HG02938 (cell line): ENCODE data around the gene GALNT10.
A peak's percentile ranks its signal among the peaks of the same experiment; 100 is the strongest.

ENCODE experiments used
- ATAC-seq: cut with Tn5 transposase; IDR thresholded peaks from one replicate; pipeline ENCODE4 v1.9.1; 2021; ENCODE audit warnings: mild to moderate bottlenecking, moderate library complexity; ENCODE audit not compliant: unreplicated experiment

GALNT10 gene

DNA sequence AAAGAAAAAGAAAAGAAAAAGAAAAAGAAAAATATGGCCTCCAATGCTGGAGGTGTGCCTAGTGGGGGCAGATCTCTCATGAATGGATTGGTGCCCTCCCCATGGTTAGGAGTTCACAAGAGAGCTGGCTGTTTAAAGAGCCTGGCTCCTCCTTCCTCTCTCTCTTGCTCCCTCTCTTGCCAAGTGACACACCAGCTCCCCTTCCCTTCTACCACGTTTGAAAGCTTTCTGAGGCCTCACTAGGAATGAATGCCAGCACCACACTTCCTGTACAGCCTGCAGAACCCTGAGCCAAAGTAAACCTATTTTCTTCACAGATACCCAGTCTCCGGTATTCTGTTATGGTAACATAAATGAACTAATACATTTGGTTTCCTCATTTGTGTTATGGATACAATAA lies 14.4 kb upstream of the GALNT10 start:
- no peak for ATAC-seq

DNA sequence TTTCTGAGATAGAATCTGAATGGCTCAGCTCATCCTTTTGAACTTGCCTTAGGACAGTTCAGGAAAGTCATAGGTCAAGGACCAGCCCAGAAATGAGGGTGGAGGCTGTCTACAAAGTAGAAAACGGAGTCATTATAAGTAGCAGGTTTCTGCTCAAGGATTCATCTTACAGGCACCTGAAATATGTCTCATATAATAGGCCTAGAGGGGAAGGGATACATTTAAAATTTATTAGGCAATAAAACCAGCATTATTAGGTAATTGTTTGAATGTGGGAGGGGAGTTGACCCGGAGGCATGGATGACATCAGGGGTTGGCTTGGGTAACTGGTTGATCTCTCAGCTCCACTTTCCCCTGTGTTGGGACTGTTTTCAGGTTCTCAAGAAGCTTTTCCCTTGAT lies 11.9 kb upstream of the GALNT10 start:
- no peak for ATAC-seq

DNA sequence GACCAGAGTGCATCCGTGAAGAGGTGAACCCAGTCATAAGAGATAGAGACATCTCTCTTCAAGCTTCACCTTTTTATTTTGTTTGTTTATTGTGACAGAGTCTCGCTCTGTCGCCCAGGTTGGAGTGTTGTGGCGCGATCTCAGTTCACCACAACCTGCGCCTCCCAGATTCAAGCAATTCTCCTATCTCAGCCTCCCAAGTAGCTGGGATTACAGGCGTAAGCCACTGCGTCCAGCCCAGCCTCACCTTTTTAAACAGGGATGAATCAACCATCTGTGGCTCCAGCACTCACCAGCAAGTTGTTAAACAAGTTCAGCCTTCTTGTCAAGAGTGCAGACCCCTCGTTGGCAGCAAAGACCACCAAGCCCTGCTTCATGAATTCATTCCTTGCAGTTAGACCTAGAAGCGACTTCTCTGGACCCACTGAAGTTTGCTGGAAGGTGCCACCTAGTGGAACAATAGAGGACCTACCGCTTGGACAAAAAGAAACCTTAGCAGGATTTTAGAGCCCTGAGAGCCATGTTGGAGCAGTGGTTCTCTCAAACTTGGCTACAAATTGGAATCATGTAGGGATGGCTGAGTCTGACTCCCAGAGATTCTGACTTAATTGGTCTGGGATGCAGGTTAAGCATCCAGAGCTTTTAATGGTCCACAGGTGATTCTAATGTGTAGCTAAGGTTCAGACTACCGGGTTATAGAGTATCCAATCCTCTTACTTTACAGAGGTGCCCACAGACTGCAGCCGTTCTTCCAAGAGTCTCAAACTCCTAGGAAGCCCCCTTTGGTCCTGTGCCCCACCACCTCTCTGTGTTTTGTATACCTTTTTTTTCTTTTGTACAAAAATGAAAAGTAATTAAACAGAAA lies 10.5 kb upstream of the GALNT10 start:
- peak; percentile 87 for ATAC-seq

DNA sequence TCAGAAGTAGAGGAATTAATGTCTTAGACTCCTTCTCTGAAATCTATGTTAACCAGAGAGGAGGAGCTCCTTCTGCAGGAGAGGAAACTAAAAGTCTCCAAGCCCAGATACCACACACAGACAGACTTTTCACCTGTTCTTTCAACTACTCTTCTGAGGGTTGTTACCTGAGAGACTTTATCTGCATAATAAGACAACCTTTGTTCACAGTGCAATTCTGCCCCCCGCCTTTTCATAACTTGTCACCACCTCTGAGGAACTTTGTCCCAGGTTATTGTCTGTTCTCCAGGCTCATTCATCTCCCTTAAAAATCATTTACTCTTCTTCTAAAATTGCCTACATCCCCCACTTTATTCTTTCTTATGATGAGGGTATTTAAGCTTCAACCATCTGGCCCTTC lies 9.4 kb upstream of the GALNT10 start:
- no peak for ATAC-seq

DNA sequence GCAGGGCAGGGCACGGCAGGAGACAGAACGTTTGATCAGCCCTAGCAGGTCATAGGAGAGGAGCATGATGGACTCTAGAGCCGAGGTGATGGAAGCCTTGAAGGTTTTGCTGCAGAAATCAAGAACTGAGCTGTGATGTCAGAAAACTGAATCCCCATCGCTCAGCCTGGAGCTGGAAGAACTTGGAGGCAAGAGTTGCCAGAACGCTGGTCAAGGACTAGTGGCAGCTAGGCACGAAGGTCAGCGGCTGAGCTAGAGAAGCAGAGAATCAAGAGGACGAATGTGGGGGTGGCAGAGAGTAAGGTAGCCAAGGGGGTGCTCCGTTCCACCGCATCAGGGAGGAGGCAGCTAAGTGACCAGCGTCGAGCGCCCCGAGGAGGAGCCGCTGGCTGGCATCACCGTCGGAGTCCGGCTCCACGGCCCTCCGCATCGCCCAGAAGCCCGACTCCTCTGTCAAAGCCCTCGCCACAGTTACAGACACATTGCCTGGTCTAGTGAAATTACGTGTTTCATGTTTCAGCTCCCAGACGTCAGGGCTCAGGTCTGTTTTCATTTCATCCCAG lies 1.2 kb upstream of the GALNT10 start:
- no peak for ATAC-seq

DNA sequence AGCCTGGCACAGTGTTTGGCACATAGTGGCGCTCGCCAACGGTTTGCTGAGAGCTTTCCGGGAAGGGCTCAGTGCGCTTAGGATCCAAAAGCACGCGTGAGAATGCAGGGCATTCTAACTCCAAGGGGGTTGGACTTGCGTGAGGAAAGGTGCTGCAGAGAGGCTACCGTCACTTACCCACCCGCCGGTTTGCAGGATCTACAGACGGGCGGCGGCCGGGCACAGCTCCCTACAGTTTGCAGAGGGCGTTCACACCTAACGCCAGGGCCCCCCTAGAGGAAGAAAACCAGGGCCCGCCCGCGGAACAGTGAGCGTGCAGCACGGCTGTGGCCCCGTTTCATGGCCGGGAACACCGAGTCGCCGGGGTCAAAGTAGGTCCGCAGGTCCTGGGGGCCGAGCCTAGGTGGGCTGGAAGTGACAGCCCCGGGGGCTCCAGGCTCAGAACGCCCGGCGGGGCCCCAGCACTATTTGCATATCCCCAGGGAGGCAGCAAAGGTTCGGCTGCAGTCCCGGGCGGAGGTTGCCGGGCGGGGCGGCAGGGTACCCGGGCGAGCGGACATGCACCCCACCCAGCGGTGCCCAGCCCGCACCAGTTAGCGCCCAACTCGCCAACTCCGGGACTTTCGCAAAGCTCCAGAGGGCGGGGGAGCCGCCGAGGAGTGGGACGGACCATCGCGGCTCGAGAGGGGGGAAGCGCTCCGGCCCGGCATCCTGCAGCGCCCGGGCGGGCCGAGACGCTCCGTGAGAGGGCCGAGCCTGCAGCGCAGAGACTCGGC lies 526 bp upstream of the GALNT10 start:
- peak; percentile 81 for ATAC-seq

DNA sequence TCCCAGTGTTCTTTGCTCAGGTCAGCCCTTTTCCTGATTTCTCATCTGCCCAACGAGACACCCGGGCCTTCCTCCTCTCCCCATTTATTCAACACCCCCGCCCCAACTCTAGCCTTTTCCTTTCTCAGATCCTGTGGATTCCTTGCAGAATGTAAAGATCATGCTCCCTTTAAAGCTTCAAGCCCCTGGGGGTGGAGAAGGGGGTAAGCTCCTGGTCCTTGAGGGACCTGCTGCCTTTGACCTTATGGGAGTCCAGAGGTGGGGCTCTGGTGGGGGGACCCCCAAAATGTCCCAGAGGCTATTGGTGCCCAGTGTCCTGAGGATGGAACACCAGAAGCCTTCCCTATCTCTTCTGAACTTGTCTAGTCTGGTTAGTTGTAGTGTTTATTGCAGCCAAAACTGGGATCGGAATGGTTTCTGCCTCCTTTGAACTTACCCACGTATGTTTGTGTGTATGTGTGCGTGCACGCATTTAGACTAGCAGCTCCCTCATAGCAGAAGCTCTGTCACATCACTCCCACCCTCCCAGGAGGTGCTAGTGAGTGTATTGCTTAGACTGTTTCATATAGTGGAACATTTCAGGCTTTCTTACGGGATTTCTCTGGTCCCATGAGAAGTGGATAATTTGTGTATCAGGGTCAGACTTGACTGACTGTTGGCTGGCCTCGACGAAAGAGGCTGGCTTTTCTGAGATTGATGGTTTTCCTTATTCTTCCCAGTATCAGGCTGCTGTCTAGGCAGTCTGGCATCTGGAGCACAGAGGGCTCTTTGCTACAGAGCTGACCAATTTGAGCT lies 1.1 kb downstream of the GALNT10 start:
- ATAC-seq, result no peak

DNA sequence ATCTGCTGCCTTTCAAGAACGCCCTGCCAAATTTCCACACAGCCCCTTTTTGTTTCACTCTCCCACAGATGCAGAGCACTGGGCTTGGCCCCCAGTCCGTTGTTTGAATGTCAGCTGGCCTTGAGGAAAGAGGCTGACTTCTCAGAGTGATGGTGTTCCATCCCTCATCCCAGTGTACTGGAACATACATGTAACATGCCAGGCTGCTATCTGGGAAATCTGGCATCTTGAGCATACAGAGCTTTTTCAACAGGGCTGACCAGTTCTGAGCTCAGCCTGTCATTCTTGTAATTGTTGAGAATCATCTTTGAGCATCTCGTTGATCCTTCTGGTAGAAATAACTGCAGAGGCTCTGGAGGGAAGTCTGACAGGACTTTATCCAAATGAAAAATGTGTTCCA lies 2.8 kb downstream of the GALNT10 start:
- ATAC-seq, result no peak

DNA sequence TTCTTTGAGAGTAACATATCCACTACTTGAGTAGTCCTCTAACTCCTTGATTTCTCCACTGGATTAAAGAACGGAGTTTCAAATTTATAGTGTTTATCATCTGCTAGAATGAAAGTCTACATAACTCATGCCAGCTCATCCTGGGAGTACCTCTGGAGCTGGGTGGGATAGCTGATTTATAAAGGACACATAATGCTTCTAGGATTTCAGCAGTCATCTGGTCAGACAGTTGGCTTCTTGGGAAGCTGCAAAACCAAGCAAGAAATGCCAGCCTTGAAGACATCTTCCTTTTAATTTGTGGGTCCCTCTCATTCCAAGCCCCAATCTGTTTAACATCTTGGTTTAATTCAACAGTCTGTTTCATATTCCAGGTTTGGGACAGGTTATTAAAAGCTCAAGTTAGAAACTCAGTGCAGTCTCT lies 3.2 kb downstream of the GALNT10 start:
- no peak for ATAC-seq

DNA sequence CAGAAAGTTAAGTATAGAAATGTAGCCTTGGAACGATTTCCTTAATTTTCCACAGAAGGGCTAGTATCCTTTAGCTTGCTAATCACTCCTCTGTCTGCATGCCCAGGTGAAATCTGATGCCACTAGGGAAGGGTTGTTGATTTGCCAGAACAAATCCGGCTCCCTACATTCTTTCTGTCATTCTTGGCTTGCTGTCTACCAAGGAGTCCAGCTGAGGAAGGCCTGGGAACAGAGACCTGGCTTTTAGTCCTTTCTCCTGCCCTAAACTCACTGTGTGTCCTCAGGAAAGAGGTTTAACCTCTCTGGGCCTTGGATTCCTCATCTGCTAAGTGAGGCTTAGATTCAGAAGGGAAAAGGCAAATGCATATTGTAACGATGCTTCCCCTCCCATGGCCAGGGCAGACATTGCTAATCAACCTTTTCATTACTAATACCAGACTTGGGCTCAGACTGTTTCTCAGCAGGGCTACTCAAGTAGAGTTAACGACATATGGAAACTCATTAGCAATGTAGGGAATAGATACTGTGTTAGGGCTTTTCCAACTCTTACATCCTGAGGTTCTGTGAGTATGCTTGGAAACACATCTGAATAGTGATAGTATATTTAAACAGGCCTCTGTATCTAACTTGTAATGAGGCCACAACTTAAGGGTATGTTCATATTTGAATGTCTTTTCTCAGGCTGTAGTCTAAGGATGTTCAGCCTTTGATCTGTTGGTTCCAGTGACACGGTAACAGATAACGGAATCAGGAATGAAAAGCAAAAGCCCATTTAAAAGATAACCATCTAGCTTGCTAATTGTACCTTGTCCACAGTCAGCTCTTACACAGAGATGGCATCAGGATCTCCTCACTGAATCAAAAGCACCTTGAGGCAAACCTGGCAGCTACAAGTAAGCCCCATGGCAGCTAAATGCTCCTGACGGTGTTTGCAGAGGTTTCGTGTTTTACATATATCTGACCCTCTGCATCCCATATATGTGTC lies 4.1 kb downstream of the GALNT10 start:
- ATAC-seq, result no peak

DNA sequence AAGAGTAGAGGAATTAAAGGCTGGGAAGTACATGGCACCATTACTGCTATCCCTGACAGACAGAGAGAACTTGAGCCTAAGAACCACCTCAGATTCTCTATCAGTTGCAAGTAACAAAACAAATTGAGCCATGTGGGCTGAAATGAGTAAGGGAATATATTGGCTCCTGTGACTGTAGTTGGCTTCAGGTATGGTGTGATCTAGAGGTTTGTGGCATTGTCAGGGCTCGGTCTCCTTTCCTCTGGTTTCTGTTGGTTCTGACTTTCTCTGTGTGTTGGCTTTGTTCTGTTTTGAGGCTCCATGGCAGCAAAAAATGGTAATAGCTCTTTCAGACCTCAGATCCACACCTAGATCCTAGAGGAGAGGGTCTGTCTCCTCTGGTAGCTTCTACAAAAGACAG lies 5.7 kb downstream of the GALNT10 start:
- ATAC-seq, result no peak

DNA sequence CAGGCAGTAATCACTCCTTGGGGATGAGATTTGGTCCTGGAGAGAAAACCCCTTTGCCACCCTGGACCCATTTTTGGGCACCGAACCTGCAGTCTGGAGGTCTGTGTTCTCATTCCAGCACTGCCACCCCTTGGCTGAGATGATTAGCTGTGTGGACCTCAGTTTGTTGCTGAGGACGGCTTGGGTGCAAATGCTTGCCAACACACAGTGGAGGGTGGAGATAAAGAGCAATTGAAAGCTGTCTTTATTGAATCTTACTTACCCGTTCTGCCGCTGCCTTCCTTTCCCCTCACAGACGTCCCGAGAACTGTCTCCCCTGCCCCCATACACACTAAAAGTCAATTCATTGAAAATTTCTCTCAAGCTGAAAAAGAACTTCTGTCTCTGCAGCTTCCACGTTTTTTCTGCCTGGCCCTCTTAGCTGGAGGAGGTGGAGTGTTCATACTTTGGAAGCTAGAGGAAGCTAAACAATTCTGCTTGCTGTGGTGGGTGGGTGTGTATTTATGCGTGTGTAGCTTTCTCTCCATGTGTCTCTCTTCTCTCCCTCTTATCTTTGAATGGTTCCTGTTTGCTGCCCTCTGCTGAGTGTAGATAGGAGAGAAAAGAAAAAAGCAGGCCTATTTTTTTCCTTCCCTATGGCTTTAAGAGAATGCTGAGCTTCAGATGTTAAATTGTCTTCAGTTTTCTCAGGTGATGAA lies 6.6 kb downstream of the GALNT10 start:
- no peak for ATAC-seq

DNA sequence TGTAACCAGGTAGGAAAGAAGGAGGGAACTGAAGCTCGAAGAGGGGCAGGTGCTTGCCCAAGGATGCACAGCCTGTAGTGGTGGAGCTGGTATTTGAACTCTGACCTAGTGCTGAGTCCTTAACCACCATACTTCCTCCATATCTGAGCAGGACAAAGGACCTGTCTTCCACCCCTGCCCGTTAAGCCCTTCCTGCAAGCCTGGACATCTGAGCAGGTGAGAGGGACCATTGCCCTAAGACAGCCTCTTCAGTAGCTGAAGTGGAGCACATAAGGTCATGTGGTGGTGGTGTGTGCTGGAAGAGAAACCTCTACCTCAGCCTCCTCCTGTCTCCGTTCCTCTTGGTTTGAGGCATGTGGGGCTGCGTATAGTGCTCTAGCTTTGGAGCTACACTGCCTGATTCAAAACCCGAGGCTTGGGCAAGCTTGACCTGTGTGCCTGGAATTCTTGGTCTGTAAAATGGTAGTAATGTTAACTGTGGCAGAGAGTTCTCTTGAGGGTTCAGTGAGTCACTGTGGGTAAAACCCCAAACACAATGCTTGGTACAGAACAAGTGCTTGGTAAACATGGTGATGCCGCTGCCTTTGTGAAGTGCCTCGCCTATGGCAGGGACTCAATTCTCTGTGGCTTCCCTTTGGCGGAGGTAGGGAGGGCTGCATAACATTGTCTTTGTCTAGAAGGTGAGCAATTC lies 7.4 kb downstream of the GALNT10 start:
- ATAC-seq, result no peak

DNA sequence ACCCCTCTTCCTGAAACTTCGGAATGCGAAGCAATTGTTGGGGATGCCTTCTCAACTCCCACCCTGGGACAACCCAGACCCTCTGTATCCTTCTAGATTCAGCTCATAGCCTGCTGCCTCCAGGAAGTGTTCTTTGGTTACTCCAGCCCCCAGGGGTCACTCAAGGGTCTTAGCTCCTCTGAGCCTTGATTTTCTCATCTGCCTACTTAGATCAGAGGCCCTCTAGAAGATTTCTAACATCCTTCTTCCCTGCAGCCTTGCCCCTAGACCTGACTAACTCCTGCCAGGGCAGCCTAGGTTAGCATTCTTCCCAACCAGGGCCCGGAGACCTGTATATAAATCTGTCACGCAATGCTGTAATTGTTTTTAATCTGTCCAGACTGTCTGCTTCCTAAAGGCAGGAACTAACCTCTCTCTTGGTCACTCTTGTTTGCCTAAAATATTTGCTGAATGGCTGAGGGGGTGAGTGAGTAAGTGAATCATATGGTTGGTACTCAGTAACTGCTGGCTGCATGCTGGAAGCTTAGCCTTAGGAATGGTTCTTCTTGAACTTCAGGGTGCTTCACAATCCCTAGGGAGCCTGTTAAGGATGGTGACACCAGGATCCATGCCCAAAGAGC lies 8.2 kb downstream of the GALNT10 start:
- ATAC-seq, result no peak

DNA sequence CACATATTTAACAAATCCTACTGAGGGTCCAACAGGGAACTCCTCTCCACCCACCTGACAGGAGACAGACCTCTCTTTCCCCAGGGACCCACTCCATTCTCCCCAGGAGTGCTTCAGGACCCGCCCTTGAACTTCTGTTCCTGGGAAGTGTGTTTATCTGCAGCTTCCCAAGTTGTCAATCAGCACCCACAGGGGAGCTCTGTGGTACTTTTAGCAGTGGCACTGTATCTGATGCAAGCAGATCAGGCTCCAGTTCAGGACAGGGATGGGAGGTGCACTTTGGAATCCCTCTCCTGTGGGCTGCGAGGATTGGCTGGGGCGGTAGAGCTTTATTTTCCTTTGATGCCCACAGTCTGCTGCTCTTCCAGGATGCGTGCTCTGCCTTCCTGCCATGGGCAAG lies 8.7 kb downstream of the GALNT10 start:
- ATAC-seq, result no peak

DNA sequence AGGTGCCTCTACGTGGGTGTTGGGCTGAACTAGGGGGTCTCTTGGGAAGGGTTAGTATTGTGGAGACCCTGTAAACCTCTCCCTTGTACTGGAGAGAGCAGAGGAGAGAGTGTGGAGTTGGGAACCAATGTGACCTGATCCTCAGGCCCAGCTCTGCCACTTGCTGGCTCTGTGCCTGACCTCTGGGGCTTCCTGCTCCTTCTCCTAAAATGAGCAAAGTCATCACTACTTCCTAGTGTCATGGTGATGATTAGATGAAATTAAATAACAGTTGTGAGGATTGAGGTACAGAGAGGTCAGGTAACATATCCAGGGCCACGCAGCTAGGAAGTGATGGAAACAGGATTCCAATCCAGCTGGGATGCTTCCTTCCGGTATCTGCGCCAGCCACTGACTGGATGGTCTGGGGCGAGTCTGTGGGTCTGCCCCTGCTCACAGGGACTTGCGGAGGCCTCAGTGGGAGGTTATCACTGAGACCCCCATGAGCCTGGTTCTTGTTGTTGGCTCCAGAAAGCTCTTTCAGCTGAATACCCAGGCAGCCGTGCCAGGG lies 9.2 kb downstream of the GALNT10 start:
- no peak for ATAC-seq

DNA sequence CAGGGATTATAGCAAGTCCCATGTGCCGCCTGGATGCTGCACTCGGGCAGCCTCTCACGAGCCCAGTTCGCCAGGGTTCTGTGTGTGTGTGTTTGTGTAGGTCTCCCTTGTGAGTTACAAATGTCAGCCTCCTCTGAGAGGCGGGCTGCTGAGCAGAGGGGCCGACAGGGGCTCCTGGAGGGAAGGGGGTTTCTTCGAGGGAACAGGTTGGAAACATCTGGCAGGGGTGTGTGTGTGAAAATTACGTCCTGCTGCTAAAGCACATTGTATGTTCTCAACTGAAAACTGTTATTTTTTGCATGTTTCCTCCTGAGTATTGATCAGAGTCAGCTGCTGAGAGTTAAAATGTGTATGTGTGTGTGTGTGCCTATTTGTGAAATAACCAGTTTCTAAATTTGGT lies 9.7 kb downstream of the GALNT10 start:
- no peak for ATAC-seq
